DND-41 (cell line): Measurements from ENCODE around the gene C14orf93.
"Not testable (repeated sequence)": the region's sequence is repeated elsewhere in the genome, so short reads cannot be mapped to it uniquely, and the experiment has no call there.

Source experiments
- ATAC-seq: fragments of 200-7000 bp; cut with Tn5 transposase; 3 replicates; pipeline ENCODE4 v1.9.1; 2021; ENCODE audit warnings: low read depth; ENCODE audit not compliant: insufficient read depth
- DNase-seq: peaks from one replicate; pipeline ENCODE4 v3.0.0-alpha.2; 2020
- H2AFZ ChIP-seq: 2 replicates; pipeline ENCODE4 v1.6.0; 2012; ENCODE audit warnings: low read depth, low read length
- H3K27ac ChIP-seq: 2 replicates; pipeline ENCODE4 v1.5.1; 2012; ENCODE audit warnings: low read length, inconsistent platforms
- H3K27me3 ChIP-seq: fragments of 200-600 bp; sonication (generic); 2 replicates; pipeline ENCODE4 v1.6.0; 2012; ENCODE audit warnings: low read length, mild to moderate bottlenecking, inconsistent platforms; ENCODE audit not compliant: insufficient read depth, poor library complexity
- H3K36me3 ChIP-seq: 2 replicates; pipeline ENCODE4 v1.5.1; 2012; ENCODE audit warnings: low read length, inconsistent platforms; ENCODE audit not compliant: insufficient read depth
- H3K4me1 ChIP-seq: 2 replicates; pipeline ENCODE4 v1.5.1; 2012; ENCODE audit warnings: mild to moderate bottlenecking, low read length; ENCODE audit not compliant: insufficient read depth
- H3K4me2 ChIP-seq: 2 replicates; pipeline ENCODE4 v1.6.0; 2012; ENCODE audit warnings: mild to moderate bottlenecking, moderate library complexity, low read length, inconsistent platforms; ENCODE audit not compliant: insufficient read depth
- H3K4me3 ChIP-seq, 2 experiments: fragments of 200-600 bp in 1 of 2; shearing (Covaris generic) in 1 of 2; 2 replicates each; pipeline ENCODE4 v1.5.1; 2012 to 2016; ENCODE audit warnings: inconsistent platforms in 2 of 2, low read length in 2 of 2, mild to moderate bottlenecking in 2 of 2, low read depth in 1 of 2, moderate library complexity in 1 of 2
- H3K79me2 ChIP-seq: 2 replicates; pipeline ENCODE4 v1.6.0; 2012; ENCODE audit warnings: low read length, inconsistent platforms; ENCODE audit not compliant: insufficient read depth
- H3K9ac ChIP-seq: 2 replicates; pipeline ENCODE4 v1.6.0; 2012; ENCODE audit warnings: low read depth, mild to moderate bottlenecking, inconsistent platforms, low read length, moderate library complexity
- H3K9me3 ChIP-seq: 2 replicates; pipeline ENCODE4 v1.5.1; 2012; ENCODE audit warnings: low read length, moderate library complexity, mild to moderate bottlenecking, inconsistent platforms; ENCODE audit not compliant: insufficient read depth, severe bottlenecking
- H4K20me1 ChIP-seq: 2 replicates; pipeline ENCODE4 v1.6.0; 2012; ENCODE audit warnings: low read length; ENCODE audit not compliant: insufficient read depth
- CTCF ChIP-seq: IDR thresholded peaks from 2 replicates; pipeline ENCODE4 v1.5.1; 2012; ENCODE audit warnings: borderline replicate concordance, low read length, moderate library complexity, mild to moderate bottlenecking; ENCODE audit not compliant: poor library complexity, severe bottlenecking; ENCODE audit errors: extremely low read depth
- EZH2 ChIP-seq: IDR thresholded peaks from 3 replicates; pipeline ENCODE4 v1.6.1; 2012; ENCODE audit warnings: borderline replicate concordance, low read depth, mild to moderate bottlenecking, moderate library complexity, low read length, inconsistent platforms; ENCODE audit not compliant: severe bottlenecking

The C14orf93 gene

GRCh38 chr14:22966783-22967269 is 43.1 kb downstream of the C14orf93 start:
- Histone ChIP-seq H3K9ac (no peak overlapping the region), H3K27ac (no peak overlapping the region), H3K9me3 (no peaks in the 10 kb centered on the region), H3K27me3 (no peaks in the 10 kb centered on the region), H3K79me2 (no peaks in the 10 kb centered on the region), H3K4me1 (no peaks in the 10 kb centered on the region), H2AFZ (no peak overlapping the region), H3K4me3 (no peak overlapping the region), H4K20me1 (no peaks in the 10 kb centered on the region), H3K36me3 (no peaks in the 10 kb centered on the region), H3K4me2 (no peak overlapping the region)
- DNase-seq: no peak
- TF ChIP-seq EZH2 (no peak), CTCF (no peak)
- no peak for ATAC-seq

GRCh38 chr14:22965916-22966782 is 43.8 kb downstream of the C14orf93 start:
- not testable (repeated sequence) for ATAC-seq, H3K36me3 ChIP-seq, H3K4me3 ChIP-seq, H2AFZ ChIP-seq, H4K20me1 ChIP-seq, H3K9ac ChIP-seq, DNase-seq, H3K9me3 ChIP-seq, H3K27me3 ChIP-seq, H3K4me1 ChIP-seq, H3K79me2 ChIP-seq, H3K27ac ChIP-seq, H3K4me2 ChIP-seq

- no peak for ATAC-seq
- no peaks in the 10 kb centered on the region for H3K9me3 ChIP-seq
- H3K27ac ChIP-seq: no peak overlapping the region
- no peak for DNase-seq
- no peaks in the 10 kb centered on the region for H3K36me3 ChIP-seq
- H2AFZ ChIP-seq: no peak overlapping the region
- peaks cover 9% of the 10 kb centered on the region for H3K4me1 ChIP-seq
- TF ChIP-seq EZH2 (no peak), CTCF (no peak)
- H3K4me2 ChIP-seq: no peak overlapping the region
- no peak overlapping the region for H3K9ac ChIP-seq
- H3K27me3 ChIP-seq: no peaks in the 10 kb centered on the region
- no peak overlapping the region for H3K4me3 ChIP-seq
- H4K20me1 ChIP-seq: no peaks in the 10 kb centered on the region
- 0 out of 2 replicates have a peak, but pooled peaks cover under 1% of the 10 kb centered on the region for H3K79me2 ChIP-seq
Measured at GRCh38 chr14:22962061-22962676, 47.8 kb downstream of the C14orf93 start.
